GM13976 (cell line): ENCODE data around the gene ZNF385D.

ENCODE experiments used
- DNase-seq: peaks from one replicate; pipeline ENCODE4 v3.0.0; 2012; ENCODE audit warnings: low spot score
- in situ Hi-C: fragments of 300-500 bp; cut with MboI; formaldehyde crosslinking; loops from one replicate; pipeline ENCODE4 v1.12.0; 2022; ENCODE audit warnings: low sequenced_read_pairs, mixed read lengths, inconsistent platforms; ENCODE audit not compliant: unreplicated experiment
- TF ChIP-seq, protein P1 (sequence below): IDR thresholded peaks from 2 replicates; pipeline ENCODE4 v1.5.1; 2012; ENCODE audit warnings: borderline replicate concordance, mild to moderate bottlenecking; ENCODE audit not compliant: insufficient read depth; ENCODE audit errors: extremely low read depth, missing control alignments, control extremely low read depth

The ZNF385D gene

DNA sequence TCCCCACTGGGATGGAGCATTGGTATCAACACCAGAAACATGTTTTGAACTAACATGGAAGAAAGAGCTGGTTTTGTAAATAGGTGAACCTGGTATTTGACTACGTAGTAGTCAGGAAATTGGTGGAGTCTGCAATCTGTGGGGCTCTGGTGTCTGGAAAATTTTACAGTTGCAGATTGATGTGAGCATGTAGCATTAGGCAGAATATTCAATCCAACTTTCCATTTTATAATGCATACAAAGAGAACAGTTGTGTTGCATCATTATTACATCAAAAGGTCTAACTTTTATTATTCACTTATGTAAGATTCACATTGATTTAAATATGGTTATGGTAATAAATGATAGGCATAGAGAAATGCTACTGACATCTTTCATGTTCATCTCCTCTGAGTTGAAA, 340.0 kb downstream of the ZNF385D start:
- in situ Hi-C loops = no loop called here
- DNase-seq = no peak
- TF ChIP-seq, protein P1, sequence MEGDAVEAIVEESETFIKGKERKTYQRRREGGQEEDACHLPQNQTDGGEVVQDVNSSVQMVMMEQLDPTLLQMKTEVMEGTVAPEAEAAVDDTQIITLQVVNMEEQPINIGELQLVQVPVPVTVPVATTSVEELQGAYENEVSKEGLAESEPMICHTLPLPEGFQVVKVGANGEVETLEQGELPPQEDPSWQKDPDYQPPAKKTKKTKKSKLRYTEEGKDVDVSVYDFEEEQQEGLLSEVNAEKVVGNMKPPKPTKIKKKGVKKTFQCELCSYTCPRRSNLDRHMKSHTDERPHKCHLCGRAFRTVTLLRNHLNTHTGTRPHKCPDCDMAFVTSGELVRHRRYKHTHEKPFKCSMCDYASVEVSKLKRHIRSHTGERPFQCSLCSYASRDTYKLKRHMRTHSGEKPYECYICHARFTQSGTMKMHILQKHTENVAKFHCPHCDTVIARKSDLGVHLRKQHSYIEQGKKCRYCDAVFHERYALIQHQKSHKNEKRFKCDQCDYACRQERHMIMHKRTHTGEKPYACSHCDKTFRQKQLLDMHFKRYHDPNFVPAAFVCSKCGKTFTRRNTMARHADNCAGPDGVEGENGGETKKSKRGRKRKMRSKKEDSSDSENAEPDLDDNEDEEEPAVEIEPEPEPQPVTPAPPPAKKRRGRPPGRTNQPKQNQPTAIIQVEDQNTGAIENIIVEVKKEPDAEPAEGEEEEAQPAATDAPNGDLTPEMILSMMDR = no peak

DNA sequence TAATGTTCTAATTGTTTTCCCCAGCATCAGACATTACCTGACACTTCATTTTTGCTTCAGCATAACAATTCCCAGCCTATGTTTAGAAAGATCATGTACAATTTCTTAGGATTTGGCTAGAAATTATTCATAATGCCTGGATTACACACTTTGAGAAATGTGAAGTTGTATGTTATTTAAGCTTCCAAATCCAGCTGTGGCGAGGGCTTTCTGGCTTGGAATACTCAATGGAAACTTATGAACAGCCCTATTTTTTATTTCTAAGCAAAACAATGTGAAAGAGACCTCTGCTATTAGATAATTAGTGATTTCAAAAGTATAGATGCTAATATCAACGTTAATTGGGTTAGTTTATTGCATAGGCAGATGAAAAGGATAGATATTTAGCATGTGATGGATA, 341.6 kb downstream of the ZNF385D start:
- DNase-seq = no peak
- TF ChIP-seq, protein P1 = no peak
- in situ Hi-C loops = no loop called here

DNA sequence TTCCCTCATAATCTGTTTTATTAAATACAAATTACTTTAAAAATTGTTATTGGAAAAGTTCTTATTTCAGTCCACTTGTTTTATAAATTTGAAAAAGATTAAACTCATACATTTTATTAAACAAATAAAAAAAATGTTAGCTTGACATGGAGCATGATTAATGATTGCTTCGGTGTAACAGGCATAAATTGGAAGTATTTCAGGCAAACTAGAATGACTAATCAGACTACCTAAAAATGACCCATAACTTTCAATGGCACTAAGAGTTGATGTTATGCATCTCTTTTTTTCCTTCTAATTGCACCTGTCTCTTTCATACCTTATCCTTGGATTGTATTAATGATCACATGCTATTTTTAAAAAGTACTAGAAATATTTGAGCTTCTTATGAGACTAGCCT, 343.3 kb downstream of the ZNF385D start:
- TF ChIP-seq, protein P1 = no peak
- DNase-seq = no peak
- in situ Hi-C loops = no loop called here

DNA sequence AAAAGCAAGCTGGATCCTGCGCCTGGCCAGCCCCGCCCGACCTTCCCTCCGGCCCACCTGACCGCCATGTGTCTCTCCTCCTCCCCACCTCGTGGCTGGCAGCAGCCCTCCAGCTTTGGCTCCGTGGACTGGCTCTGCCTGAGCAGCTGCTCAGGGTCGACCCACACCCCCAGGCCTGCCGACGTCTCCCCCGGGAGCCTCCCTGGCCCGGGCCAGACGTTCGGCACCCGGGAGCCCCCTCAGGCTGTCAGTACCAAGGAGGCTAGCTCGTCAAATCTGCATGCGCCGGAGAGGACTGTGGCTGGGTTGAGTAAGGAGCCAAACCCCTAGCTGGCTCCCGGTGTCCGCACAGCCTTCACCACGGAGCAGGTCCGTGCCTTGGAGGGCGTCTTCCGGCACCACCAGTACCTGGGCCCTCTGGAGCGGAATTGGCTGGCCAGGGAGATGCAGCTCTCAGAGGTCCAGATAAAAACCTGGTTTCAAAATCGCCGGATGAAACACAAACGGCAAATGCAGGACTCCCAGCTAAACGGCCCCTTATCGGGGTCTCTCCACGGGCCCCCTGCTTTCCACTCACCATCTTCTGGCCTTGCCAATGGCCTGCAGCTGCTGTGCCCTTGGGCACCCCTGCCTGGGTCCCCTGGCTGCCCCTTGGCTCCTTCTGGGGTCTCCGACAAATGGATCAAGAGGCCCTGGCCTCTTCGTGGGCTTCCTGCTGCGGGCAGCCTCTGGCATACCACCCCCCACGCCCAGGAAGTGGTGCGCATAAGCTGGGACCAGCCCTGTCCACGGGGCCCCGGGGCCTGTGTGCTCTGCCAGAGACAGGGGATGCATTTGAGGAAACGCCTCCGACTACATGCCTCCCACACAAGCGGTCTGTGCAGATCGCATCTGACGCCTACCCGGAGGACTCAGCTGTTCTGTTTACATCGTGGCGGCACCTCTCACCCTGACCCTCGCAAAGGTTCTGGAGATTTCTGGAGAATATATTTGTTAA, 345.0 kb downstream of the ZNF385D start:
- TF ChIP-seq, protein P1 = no peak
- DNase-seq = no peak
- in situ Hi-C loops = no loop called here

DNA sequence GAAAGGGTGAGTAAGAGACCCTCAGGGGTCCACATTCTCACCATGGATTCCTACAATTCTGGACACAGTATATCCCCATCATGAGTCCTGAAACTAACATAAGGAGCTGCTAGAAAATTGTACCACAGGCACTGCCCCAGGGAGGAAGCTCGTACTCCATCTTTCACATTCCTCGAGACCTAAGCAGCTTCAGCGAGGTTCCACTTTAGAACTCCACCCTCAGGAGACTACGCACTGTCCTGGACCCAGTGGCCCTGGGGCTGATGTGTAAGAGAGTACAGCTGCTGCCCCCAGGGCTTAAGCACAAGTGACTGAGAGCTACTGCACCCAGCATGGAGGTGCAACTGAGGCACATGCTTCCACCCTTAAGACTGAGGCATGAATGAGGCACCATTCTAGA, 352.5 kb downstream of the ZNF385D start:
- TF ChIP-seq, protein P1 = no peak
- DNase-seq = no peak
- in situ Hi-C loops = no loop called here

DNA sequence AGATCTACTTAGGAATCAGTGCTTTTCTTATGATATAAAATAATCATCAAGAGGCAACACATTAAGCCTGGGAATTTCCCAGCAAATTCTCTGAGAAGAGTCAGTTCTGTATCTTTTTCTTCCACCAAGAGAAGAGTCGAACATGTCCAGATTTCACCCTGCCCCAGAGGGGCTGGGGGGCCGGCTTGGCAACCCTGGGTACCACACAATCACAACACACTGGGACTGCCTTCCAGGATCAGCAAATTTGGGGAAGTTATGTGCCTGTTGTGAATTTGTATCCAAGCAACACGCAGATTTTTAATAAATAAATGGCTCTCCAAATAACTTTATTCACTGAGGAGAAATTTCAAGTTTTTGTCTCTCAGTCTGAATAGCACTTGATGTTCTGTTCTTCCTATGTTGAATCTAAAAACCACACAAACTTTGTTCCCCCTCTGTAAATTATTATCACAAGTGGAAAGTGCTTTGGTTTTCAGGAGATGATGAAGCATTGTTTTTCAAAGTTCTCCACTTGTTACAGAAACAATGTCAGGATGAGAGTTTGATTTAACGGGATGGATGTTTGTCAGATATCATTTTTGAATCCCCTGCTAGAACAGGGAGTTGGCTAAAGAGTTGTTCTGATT, 357.2 kb downstream of the ZNF385D start:
- DNase-seq = no peak
- TF ChIP-seq, protein P1 = no peak
- in situ Hi-C loops = no loop called here
